NB4 (cell line): ENCODE measurements around the gene CHTOP.

Source experiments
- DNase-seq: peaks from one replicate; pipeline ENCODE4 v3.0.0; 2010; ENCODE audit warnings: low read depth
- H3K4me3 ChIP-seq: one replicate; pipeline ENCODE4 v1.5.1; 2011; ENCODE audit warnings: mild to moderate bottlenecking, low read depth, low read length, moderate library complexity
- MYC ChIP-seq: IDR thresholded peaks from 2 replicates; pipeline ENCODE4 v1.6.1; 2011; ENCODE audit warnings: low read depth, low read length
- POLR2A ChIP-seq: IDR thresholded peaks from 2 replicates; pipeline ENCODE4 v1.6.1; 2011; ENCODE audit warnings: mild to moderate bottlenecking; ENCODE audit not compliant: insufficient read length; ENCODE audit errors: extremely low read depth
- TF ChIP-seq, protein P1 (sequence below): IDR thresholded peaks from 2 replicates; pipeline ENCODE4 v1.6.1; 2011; ENCODE audit warnings: low read depth, low read length
- TF ChIP-seq, protein P2 (sequence below): IDR thresholded peaks from one replicate; pipeline ENCODE4 v1.5.1; 2012; ENCODE audit warnings: low read depth, low read length

The CHTOP gene

DNA sequence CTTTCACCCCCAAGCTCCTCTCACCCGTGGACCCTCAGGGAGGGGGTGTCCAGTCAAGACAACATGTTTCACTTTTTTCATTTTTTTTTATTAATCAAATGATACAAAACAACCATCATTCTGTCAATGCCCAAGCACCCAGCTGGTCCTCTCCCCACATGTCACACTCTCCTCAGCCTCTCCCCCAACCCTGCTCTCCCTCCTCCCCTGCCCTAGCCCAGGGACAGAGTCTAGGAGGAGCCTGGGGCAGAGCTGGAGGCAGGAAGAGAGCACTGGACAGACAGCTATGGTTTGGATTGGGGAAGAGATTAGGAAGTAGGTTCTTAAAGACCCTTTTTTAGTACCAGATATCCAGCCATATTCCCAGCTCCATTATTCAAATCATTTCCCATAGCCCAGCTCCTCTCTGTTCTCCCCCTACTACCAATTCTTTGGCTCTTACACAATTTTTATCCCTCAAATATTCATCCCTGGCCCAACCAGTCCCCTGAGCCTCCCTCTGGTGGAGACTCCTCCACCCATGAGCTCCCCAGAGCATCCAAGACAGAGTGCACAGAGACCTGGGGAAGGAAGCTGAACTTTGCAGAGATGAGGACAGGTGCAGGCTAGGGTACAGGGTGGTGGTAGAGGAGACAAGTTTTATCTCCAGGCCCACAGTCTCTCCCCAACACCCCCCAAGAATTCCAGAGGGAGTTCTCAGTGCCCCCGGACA is 19.5 kb upstream of the CHTOP start:
- TF ChIP-seq, protein P1, sequence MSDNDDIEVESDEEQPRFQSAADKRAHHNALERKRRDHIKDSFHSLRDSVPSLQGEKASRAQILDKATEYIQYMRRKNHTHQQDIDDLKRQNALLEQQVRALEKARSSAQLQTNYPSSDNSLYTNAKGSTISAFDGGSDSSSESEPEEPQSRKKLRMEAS, result no peak
- TF ChIP-seq POLR2A, result no peak
- TF ChIP-seq, protein P2, sequence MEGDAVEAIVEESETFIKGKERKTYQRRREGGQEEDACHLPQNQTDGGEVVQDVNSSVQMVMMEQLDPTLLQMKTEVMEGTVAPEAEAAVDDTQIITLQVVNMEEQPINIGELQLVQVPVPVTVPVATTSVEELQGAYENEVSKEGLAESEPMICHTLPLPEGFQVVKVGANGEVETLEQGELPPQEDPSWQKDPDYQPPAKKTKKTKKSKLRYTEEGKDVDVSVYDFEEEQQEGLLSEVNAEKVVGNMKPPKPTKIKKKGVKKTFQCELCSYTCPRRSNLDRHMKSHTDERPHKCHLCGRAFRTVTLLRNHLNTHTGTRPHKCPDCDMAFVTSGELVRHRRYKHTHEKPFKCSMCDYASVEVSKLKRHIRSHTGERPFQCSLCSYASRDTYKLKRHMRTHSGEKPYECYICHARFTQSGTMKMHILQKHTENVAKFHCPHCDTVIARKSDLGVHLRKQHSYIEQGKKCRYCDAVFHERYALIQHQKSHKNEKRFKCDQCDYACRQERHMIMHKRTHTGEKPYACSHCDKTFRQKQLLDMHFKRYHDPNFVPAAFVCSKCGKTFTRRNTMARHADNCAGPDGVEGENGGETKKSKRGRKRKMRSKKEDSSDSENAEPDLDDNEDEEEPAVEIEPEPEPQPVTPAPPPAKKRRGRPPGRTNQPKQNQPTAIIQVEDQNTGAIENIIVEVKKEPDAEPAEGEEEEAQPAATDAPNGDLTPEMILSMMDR, result no peak
- no peak for TF ChIP-seq MYC
- no peak overlapping the region for H3K4me3 ChIP-seq
- no peak for DNase-seq

DNA sequence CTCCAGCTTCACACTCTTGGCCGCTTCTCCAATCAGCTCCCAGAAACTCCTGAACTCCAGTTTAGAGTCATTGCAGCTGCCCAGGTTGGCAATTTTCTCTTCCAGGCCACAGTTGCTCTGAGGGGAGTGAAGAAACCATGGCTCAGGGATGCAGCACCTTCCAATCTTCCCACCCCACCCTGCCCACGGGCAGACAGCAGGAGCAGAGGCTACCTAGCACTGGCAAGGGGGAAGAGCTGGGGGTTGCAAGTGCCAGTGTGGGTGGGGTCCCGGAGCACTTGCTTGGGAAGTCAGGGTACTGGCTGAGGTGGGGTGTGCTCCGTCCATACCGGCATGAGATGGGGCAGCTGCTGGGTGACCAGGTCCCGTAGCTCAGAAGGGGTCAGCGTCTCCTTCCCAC is 19.0 kb upstream of the CHTOP start:
- TF ChIP-seq, protein P2, result no peak
- TF ChIP-seq POLR2A, result no peak
- TF ChIP-seq, protein P1, result no peak
- no peak for TF ChIP-seq MYC
- no peak for DNase-seq
- H3K4me3 ChIP-seq, result no peak overlapping the region

DNA sequence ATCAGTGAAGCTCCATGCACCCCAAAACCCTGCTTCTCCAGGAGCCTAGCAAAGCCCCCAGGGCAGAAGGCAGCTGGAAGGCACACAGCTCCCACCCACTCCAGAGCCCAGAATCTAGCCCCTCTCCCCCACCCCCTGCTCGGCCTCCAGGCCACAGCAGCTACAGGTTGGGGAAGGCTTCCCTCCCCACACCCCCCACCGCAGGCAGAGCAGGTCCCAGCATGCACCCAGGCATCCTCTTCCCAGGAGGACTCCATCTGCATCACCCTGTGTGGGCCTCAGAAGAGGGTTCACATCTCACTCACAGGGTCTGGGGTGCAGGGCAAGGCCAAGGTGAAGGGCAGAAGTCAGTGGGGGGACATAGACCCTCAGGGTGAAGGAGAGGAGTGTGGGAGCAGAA is 18.5 kb upstream of the CHTOP start:
- no peak for TF ChIP-seq POLR2A
- TF ChIP-seq, protein P2, result no peak
- no peak for TF ChIP-seq MYC
- TF ChIP-seq, protein P1, result no peak
- no peak for DNase-seq
- no peak overlapping the region for H3K4me3 ChIP-seq

DNA sequence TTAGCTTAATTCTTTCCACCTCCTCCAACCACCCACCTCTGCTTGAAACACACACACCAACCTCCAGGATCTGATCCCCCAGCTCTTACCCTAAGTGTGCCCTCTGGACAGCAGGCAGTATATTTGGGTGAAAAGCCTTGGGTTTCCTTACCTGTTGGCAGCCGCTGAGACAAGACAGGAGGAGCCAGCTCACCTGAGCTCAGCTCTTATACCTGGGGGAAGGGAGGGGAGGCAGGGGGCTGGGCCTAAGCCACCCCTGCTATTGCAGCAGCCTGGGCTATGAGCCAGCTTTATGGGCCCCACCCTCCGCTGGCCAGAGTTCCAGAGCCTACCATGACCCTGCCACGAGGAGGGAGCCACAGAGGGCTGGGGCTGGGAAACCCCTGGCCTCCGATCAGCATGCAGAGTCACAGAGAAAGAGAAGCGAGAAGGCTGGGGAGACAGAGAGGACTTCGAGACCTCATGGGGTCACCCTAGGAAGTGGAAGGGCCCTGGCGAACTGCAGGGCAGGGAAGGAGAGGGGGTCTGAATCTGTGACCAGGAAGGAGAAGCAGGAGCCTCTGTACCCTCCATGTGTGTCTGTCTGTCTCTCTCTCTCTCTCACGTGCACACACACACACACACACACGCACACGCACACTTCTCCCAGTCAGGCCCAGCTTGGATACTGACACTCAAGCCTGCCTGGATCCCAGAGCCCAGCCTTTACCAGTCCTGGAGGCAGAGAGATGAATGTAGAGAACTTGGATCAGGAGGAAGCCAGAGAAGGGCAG is 17.5 kb upstream of the CHTOP start, which contains the start of gene S100A14:
Gene S100A14, minus strand, starts transcription at position 182 of the 773 bp plus-strand sequence. CDS start 467 bp downstream, outside the sequence.
- DNase-seq, result no peak
- TF ChIP-seq, protein P2, result no peak
- TF ChIP-seq POLR2A (no peak), MYC (no peak)
- TF ChIP-seq, protein P1, result no peak
- H3K4me3 ChIP-seq, result no peak within 1 kb of the TSS

DNA sequence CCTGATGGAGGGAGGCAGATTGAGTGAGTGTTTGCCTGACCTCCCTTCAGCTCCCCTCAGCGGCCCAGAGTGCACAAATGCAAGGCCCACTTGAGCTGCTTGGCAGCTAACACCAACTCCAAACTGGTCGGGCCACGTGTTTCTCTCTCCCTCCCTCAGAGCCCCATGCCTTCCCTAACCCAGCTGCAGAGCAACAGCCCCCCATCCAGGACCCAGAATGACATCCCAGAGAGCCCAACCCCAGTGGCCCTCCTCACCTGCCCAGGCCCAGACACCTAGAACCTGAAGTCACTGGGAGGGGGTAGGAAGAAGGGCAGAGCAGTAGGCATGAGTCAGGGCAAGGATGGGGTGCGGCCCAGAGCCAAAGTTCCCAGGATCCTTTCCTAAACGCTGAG is 17.0 kb upstream of the CHTOP start:
- no peak overlapping the region for H3K4me3 ChIP-seq
- no peak for DNase-seq
- TF ChIP-seq, protein P1, result no peak
- TF ChIP-seq POLR2A (no peak), MYC (no peak)
- TF ChIP-seq, protein P2, result no peak
